IPS-NIHi11 (cell line): ENCODE data around the gene PDCD1.
A peak's percentile ranks its signal among the peaks of the same experiment; 100 is the strongest.

Experiments
- DNase-seq: peaks from one replicate; pipeline ENCODE4 v3.0.0; 2012; ENCODE audit warnings: mixed read lengths, low spot score

Gene PDCD1

DNA sequence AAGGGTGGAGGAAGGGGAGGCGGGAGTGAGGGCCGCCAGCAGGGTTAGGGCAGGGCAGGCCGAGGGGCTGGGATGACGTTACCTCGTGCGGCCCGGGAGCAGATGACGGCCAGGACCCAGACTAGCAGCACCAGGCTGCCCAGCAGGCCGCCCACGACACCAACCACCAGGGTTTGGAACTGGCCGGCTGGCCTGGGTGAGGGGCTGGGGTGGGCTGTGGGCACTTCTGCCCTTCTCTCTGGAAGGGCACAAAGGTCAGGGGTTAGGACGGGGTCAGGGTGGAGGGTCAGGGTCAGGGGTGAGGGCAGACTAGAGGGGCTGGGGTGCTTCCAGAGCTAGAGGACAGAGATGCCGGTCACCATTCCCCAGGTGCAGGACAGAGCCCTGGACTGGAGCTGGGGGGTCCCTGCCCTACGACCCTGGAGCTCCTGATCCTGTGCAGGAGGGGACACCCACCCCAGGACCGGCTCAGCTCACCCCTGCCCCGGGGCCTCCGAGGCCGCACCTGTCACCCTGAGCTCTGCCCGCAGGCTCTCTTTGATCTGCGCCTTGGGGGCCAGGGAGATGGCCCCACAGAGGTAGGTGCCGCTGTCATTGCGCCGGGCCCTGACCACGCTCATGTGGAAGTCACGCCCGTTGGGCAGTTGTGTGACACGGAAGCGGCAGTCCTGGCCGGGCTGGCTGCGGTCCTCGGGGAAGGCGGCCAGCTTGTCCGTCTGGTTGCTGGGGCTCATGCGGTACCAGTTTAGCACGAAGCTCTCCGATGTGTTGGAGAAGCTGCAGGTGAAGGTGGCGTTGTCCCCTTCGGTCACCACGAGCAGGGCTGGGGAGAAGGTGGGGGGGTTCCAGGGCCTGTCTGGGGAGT is 6.3 kb downstream of the PDCD1 start:
- peak; percentile 31 for DNase-seq

DNA sequence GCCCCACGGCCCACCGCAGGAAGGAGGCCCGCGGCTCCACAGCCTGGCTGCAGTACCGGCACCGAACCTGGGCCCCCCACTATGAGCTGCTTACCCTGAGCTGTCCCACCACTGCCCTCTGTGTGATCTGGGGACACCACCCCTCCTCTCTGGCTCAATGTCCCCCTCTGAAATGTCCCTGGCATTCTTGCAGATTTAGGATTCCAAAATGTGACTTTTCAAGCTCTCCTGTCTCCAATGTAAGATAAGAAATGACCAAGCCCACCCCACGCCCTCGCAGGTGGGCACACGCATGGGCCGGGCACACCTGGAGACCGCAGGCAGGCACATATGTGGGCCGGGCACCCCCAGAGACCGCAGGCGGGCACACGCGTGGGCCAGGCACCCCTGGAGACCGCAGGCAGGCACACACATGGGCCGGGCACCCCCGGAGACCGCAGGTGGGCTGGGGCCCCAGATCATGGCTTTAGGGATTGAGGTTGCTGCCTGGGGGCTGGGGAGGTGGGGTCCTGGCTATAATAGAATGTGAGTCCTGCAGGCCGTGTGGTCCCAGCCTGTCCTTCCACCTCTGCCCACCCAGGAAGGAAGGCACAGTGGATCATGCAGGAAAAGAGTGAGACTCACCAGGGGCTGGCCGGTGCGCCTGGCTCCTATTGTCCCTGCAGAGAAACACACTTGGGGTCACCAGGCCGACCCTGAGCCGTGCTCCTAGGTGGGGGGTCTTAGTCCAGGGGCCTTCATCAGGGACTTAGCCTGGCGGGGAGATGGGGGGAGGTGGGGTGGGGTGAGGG is 7.2 kb downstream of the PDCD1 start:
- peak; percentile 14 for DNase-seq

DNA sequence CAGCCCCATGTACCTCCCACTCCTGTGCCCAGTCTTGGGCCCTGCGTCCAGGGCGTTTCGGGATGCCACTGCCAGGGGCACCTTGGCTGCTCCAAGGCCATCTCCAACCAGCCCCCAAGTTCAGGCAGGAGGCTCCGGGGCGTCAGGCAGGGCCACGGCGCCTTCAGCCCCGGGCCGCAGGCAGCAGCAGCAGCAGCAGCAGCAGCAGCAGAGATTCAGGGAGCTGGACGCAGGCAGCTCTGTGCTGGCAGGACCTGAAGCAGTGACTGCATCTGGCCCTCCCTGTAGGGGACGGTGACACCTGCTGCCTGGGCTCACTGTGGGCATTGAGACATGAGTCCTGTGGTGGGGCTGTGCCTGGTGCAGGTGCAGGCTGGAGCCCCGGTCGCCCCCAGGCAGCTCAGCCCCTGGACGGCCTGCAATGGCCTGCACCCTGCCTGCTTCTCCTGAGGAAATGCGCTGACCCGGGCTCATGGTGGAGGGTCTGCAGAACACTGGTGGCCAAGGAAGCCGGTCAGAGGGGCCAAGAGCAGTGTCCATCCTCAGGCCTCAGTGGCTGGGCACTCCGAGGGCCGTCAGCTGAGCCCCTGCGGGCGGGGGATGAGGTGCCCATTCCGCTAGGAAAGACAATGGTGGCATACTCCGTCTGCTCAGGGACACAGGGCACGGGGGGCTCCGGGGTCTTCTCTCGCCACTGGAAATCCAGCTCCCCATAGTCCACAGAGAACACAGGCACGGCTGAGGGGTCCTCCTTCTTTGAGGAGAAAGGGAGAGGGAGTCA is 8.0 kb downstream of the PDCD1 start:
- DNase-seq: peak; percentile 38

DNA sequence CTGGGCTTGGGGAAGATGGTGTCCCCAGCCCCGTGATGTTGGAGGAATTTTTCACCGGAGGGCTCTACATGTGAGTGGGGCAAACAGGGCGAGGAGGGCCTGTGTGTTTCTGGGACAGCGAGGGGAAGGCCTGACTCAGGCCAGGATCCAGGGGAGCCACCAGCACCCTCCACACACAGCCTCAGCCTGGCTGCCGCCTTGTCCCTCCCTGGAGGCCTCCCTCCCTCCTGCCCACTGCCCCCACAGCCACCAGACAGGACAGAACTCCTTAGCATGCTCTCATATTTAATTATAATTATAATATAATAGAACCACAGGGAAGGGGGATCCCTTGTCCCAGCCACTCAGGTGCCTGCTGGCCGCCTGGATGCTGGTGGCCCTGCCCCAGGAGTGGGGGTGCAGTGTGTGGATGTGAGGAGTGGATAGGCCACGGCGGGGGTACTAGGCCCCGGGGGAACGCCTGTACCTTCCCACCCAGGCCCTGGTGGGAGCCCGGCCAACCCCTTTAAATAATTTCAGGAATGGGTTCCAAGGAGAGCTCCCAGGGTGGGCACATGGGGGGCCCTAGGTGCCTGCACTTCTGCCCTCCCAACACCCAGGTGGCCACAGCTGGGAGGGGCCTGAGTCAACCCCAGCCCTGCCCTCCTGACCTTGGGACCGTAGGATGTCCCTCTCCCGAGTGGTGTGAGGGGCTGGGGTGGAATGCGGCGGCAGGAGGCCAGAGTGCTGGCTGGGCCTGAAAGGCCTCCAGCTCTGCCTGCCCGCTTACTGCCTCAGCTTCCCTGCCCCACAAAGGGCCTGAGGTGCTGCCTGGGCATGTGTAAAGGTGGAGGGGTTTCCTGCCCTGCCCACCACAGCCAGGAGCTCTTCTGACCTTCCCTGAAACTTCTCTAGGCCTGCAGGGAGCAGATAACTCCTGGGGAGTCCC is 8.8 kb downstream of the PDCD1 start:
- peak; percentile 44 for DNase-seq

DNA sequence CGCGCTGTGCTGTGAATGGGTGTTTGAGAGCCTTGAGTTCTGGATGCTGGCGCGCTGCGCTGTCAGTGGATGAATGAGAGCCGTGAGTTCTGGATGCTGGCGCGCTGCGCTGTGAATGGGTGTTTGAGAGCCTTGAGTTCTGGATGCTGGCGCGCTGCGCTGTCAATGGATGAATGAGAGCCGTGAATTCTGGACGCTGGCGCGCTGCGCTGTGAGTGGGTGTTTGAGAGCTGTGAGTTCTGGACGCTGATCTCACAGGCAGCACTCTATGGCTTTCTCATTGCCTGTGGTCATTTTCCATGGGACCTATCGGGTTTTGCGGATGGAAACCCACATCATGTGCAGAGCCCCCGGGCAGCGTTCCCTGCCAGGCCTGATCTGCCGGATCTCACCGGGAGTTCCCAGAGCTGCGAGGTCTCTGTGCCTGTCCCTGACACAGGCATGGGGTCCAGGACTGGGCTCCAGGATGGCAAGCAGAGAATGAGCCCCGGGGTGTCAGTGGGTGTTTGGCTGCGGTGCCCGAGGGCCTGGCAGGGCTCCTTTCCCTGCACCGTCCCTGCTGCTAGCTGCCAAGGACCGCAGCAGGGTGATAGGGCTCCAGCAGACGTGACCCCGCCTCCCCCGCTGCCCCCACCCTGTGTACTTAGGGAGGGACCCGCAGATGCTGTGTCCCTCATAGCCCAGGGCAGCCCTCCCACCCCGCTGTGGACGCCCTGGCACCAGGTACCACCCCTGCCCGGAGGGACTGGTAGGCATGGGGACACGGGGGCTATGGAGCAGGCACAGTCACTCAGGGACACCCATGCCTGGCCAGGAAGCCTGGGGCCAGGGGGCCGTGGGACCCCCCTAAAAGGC is 9.7 kb downstream of the PDCD1 start:
- peak; percentile 7 for DNase-seq

DNA sequence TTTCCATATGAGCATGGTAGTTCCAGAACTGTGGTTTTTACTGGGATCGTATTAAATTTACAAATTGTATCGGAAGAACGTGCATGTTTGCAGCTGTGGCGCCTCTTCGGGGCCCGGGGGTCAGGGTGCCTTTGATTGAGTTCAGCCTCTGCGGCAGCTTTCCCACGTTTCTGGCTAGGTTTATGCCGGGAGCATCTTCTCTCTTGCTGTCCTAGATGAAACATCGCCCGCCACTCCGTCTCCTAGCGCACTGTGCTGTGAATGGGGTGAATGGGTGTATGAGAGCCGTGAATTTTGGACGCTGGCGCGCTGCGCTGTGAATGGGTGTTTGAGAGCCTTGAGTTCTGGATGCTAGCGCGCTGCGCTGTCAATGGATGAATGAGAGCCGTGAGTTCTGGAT is 12.3 kb downstream of the PDCD1 start:
- DNase-seq: no peak

DNA sequence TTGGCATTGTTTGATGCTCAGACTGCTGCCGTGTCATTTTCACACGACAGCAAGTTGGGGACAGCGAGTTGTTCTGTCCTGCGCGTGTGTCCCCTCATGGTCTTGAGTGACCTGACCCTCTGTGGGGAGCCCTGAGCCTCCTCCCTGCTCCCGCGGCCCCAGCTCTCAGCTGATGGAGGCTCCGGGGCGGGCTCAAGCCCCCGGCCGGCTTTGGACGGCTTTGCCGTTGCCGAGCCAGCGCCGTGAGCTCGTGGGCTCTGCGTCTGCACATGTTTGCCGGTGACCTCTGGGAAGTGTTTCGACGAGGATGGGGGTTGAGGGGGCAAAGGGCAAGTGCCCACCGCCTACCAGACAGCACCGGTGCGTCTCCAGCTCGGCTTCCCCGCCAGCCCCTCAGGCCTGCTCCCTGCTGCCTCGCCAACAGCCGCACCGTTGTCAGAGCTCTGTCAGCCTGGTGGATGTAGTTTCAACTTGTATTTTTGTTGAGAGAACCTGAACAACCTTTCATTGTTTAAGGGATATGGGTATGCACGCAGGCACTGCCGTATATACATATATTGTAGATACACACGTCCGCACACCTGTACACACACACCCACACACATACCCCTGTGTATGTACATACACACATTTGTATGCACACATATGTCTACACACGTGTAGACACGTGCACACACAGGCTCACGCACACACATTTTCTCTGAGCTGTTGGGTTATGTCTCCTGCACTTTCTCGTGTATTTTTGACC is 13.7 kb downstream of the PDCD1 start:
- peak; percentile 15 for DNase-seq

DNA sequence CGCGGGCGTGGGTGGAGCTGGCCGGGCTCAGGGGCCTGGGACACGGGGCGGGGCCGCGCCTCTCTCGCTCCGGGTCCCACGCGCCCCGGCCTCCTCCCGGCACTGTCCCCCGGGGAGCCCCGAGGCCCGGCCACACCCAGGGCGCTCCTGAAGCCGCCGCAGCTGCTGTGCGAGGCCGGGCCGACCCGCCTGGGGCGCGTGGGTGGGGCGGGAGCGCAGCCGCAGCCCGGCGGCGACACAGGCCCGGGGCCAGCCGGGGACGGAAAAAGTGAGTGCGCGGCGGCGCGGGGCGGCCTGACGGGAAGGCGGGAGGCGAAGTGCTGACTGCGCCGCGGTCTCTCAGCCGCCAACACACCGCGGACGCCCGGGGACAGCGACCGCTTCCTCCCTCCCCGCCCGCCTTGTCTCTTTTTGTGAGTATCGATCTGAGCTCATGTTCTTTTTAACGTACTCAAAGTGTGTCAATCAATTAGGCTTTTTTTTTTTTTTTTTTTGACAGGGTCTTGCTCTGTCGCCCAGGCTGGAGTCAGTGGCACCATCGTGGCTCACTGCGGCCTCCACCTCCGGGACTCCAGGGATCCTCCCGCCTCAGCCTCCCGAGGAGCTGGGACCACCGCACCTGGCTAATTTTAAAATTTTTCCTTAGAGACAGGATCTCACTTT is 14.5 kb downstream of the PDCD1 start:
- peak; percentile 86 for DNase-seq

DNA sequence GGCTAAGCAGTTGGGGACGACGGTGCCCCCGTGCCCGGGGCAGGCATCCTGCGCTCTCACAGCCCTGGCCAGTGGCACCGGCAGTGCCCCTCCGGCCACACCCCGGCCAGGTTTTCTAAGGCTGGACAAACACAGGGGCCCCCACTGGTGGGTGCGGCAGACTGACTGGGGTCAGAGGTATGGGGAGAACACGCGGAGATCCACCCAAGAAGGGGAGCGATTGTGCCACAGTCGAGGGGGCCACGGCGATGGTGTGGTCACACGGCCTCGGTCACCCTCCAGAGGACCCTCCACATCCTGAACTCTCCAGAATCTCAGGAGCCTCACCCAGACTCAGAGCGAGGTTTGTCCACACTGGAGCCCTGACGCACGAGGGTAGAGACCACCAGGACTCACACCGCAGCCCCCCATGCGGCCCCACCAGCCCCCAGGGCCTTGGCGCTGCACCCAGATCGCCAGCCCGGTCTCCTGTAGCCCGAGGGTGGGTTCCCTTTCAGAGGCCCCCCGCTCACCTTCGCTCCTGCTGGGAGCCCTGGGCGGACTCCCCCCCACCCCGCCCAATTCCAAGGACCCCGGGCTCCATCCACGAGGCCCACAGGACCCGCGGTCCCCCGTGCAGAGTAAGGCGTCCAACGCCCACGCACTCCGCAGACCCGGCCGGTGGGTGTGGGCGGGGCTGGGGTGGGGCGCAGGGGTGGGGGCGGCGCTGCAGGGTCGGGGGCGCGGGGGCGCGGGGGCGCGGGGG is 15.2 kb downstream of the PDCD1 start:
- peak; percentile 17 for DNase-seq

DNA sequence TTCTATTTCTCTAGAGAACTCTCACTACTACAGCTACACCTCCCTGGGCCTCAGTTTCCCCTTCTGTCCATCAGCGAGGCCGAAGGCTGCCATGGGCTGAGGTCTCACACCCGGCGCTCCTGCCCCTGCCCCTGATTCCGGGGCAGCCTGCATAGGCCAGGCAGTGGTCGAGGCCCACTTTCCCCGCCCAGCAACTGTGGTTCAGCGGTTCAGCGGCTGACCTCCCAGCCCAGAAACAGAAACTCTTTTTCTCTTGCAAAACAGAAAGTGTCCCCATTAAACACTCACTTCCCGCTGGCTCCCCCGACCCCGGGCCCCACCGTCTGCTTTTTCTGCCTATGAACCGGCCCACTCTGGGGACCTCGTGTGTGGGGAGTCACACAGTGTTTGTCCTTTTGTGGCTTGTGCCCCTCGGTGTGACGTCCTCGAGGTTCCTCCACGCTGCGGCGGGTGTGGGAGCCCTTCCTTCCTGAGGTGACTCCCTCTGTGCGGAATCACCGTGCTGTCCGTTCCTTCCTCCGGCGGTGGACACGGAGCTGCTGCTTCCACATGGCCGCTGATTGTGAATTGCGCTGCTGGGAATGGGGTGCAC is 16.0 kb downstream of the PDCD1 start:
- DNase-seq: peak; percentile 35

DNA sequence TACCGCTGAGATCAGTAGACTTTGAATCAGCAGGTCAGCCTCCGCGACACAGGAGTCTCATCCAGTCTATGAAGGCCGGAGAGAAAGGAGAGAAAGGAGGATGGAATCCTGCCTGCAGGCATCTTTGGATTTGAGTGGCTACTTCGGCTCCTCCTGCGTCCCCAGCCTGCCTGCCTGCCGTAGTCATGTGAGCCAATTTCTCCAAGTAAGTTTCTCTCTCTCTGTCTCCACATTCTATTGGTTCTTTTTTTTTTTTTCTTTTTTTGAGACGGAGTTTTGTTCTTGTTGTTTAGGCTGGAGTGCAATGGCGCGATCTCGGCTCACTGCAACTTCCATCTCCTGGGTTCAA is 16.7 kb downstream of the PDCD1 start:
- no peak for DNase-seq

DNA sequence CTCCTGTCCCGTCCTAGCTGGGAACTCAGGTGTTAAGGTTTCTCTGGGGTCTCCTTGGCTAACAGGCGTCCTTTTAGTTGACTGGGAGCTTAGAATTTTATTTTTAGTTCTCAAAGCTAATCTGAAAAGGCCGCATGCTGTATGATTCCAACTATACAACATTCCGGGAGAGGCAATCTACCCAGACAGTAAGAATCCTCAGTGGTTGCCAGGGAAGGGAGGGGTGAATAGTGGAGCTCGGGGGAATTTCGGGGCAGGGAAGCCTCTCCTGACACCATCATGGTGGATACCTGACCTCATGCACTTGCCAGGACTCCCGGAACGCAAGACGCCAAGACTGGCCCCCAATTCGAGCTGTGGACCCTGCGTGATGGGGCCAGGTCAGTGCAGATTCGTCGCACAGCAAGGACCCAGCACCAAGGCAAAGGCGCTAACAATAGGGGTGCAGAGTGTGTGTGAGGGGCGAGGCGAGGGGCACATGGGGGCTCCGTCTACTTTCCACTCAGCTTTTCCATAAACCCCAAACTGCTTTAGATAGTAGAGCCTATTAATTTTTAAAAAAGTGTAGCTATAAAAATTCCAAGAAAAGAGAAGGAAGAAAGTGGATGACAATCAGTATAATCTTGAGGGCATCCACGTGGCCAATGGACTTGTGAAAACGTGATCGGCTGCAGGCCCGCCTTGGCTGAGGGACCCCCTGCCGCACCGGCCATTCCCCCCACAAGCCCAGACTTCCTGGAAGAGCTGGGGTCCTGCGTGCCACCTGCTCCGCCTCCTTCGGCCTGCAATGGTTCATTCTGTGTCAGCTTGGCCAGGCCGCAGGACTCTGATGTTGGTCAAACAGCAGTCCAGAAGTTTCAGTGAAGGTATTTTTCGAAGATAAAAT is 17.3 kb downstream of the PDCD1 start:
- no peak for DNase-seq

DNA sequence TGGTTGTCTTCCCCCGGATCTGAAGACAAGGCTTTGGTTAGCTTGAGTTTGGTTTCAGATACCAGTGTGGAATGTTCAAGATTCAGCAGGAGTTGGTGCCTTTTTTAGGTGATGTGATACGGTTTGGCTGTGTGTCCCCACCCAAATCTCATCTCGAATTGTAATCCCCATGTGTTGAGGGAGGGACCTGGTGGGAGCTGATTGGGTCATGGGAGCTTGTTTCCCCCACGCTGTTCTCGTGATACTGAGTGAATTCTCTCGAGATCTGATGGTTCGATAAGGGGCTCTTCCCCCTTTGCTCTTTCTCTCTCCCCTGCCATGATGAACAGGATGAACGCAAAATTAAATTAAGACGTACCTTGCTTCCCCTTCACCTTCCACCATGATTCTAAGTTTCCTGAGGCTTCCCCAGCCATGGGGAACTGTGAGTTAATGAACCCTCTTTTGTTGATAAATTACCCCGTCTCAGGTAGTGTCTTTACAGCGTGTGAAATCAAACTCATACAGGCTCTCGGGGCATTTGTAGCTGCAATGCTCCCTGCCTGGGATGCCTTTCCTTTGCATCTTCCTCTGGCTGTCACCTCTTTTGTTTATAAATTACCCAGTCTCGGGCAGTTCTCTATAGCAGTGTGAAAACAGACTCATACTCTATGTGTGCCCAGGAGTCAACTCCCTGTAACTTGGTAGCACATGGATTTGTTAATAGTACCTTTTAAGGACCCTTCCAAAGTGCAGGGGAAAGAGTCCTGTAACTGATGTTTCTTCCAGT is 21.3 kb downstream of the PDCD1 start:
- DNase-seq: no peak

DNA sequence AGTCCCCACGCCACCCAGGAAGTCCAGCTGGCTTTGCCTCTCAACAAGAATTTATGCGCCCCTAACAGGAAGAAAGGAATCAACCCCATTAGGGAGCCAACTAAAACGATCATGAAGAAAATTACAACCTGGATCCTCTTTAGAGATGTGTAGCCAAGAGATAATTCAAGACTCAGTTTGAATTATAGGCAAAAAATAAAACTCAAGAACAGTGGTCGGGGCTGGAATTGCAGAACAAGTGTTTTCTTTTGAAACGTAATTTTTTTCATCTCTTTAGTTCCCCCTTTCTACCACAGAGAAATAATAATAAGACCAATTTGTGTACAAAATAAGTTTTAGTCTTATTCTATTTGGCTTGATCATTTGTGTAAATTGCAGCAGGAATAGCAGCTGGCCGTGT is 22.4 kb downstream of the PDCD1 start:
- no peak for DNase-seq

DNA sequence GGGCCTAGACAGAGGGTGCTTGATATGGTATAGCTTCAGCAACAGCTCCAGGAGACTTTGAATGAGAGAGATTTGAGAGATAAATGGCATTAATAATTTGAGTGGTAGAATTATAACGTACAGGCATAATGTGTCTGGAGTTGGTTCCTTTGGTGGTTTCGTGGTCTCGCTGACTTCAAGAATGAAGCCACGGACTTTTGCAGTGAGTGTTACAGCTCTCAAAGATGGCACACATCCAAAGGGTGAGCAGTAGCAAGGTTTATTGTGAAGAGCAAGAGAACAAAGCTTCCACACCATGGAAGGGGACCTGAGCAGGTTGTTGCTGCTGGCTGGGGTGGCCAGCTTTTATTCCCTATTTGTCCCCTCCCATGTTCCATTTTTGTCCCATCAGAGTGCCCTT is 23.1 kb downstream of the PDCD1 start:
- DNase-seq: no peak

DNA sequence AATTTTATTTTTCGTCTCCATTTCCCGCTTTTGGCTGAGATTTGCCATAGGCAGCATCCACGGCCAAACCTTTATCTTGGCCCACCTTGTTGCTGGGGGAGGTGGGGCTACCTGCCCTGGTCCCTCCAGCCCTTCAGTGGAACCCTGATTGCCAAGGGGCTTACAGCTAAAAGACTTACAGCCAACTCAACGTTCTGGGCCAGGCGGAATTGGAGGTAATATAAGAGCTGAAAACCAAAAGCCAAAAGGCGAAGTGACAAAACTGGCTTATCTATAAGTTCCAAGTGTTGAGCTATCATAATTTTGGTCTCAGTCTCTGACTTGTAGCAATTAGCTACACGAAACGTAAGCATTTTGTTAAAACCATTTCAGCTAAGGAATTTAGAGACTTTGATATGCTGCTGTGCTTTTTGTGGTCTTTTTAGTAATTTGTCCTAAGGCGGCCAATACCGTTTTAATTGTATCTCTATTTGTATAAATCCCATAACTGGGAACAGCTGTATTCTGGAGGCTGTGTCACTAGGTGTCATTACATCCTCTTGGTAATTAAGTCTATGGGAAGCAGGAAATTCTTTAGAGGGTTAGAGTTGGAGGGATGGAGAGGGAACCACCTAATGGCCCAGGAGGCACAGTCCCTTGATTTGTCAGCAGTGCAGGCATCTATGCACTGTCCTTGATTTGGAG is 24.0 kb downstream of the PDCD1 start:
- DNase-seq: no peak
